ENCODE data around the gene RPS23. TPM values are rescaled to one million over a fixed set of nuclear protein-coding genes. Genes with fewer than 3 reads are reported as not detected.

RPS23 gene
- total and polyA plus RNA-seq, 12 donors: 927 to 3,427 (median 1,119) TPM

DNA sequence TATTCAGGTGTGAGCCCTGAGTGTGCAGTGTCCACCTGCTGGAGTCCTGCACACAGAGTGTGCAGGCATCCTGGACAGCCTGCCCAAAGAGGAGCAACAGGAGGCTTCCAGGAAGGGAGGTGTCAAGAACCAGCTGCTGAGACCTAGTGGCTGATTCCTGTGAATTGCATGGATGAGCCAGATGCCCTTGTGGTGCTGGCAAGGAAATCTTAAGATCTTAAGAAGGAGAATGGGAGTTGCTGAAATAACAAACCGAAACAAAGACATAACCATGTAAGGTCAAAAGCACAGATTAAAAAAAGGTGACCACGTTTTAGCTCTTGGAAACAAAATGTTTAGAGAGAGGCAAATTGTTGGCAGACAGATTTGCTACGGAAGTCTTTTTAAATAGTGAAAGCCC, 29.3 kb upstream of the RPS23 start:
- DNase-seq (no peak), ATAC-seq (peak in 6 of 8 donors; percentile 11 to 62 (median 46))
- Histone ChIP-seq H3K9me3 (no peaks in the 10 kb centered on the region), H3K36me3 (peaks cover 0 to 21% (median 0%) of the 10 kb centered on the region in 9 donors), H3K4me1 (peaks cover 0 to 4% (median under 1%) of the 10 kb centered on the region in 9 donors), H3K27ac (no peak overlapping the region), H3K4me3 (no peak overlapping the region), H3K27me3 (no peaks in the 10 kb centered on the region)
- WGBS, 2 donors: 59 to 62% methylated on average over 3 of the region's 3 CpGs
- TF ChIP-seq, protein P1, sequence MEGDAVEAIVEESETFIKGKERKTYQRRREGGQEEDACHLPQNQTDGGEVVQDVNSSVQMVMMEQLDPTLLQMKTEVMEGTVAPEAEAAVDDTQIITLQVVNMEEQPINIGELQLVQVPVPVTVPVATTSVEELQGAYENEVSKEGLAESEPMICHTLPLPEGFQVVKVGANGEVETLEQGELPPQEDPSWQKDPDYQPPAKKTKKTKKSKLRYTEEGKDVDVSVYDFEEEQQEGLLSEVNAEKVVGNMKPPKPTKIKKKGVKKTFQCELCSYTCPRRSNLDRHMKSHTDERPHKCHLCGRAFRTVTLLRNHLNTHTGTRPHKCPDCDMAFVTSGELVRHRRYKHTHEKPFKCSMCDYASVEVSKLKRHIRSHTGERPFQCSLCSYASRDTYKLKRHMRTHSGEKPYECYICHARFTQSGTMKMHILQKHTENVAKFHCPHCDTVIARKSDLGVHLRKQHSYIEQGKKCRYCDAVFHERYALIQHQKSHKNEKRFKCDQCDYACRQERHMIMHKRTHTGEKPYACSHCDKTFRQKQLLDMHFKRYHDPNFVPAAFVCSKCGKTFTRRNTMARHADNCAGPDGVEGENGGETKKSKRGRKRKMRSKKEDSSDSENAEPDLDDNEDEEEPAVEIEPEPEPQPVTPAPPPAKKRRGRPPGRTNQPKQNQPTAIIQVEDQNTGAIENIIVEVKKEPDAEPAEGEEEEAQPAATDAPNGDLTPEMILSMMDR (IDR thresholded peaks at IDR 0.05): no peak
- intact Hi-C loops (cut with DNase I): no loop called here

DNA sequence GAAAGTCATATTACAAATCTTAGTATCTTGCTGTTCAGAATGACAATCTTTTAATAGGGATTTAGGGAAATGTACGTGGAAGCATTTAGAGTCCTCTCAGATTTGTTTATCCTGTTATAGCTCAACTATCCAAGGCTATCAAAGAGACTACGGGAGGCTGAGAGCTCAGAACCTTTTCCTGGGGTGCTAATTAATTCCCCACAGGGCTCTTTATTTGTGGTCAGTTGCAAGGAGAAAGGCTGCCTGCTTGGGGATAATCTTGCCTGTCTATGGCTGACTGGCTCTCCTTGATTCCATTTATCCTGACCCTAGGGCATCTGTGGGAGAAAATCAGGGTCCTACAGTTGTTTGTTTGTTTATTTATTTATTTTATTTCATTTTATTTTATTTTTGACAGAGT, 28.0 kb upstream of the RPS23 start:
- ATAC-seq (no peak), DNase-seq (no peak)
- H3K4me3 ChIP-seq: no peak overlapping the region
- TF ChIP-seq, protein P1 (IDR thresholded peaks at IDR 0.05): no peak
- H3K4me1 ChIP-seq: peaks cover 0 to 3% (median 0%) of the 10 kb centered on the region in 9 donors
- H3K27ac ChIP-seq: no peak overlapping the region
- intact Hi-C loops (cut with DNase I): no loop called here
- no peaks in the 10 kb centered on the region for H3K27me3 ChIP-seq
- H3K9me3 ChIP-seq: no peaks in the 10 kb centered on the region
- 84 to 90% methylated on average over 2 of the region's 2 CpGs for WGBS, 2 donors
- H3K36me3 ChIP-seq: peaks cover 0 to 21% (median 0%) of the 10 kb centered on the region in 9 donors

DNA sequence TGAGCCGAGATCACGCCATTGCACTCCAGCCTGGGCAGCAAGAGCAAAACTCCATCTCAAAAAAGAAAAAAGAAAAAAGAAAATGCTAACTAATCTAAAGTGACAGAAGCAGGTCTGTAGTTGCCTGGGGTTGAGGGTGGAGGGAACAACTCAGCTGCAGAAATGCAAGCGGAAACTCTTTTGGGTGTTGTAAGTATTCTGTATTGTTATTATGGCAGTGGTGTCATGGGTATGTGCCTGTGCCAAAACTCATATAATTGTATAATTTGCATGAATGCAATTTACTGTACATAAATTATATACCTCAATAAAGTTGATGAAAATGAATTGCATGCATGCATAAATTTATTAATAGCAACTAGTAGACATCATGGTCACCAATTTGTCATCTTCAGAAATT, 23.0 kb upstream of the RPS23 start:
- Histone ChIP-seq H3K27me3 (no peaks in the 10 kb centered on the region), H3K4me1 (peaks cover 0 to 10% (median 0%) of the 10 kb centered on the region in 9 donors), H3K27ac (no peak overlapping the region), H3K9me3 (peaks cover 0 to 3% (median 0%) of the 10 kb centered on the region in 11 donors), H3K36me3 (peaks cover 0 to 14% (median 0%) of the 10 kb centered on the region in 9 donors), H3K4me3 (no peak overlapping the region)
- DNase-seq: no peak
- ATAC-seq: no peak
- 99 to 100% methylated on average over 3 of the region's 3 CpGs for WGBS, 2 donors
- intact Hi-C loops (cut with DNase I): no loop called here
- TF ChIP-seq, protein P1 (IDR thresholded peaks at IDR 0.05): no peak

DNA sequence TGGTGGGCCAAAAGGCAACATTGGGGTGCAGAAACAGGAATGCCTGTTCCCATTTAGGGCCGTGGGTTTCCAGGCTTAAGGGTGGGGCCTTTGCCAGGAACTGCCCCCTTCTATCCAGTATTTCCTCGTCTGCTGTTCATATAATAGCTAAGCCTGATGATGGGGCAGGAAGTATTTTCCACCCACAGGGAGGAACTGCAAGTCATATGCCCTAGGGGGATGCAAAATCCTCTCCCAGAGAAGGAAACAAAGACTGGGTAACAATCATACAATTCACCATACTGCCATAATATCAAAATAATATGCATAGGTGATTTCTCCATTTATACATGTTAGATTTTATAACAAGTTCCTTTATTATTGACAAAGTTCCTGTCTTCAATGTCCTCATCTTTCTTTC, 20.5 kb upstream of the RPS23 start:
- Histone ChIP-seq H3K9me3 (peaks cover 0 to 3% (median 0%) of the 10 kb centered on the region in 11 donors), H3K4me3 (no peak overlapping the region), H3K4me1 (peaks cover 0 to 10% (median 0%) of the 10 kb centered on the region in 9 donors), H3K27ac (no peak overlapping the region), H3K36me3 (no peaks in the 10 kb centered on the region), H3K27me3 (no peaks in the 10 kb centered on the region)
- ATAC-seq (peak in 1 of 8 donors; percentile 26), DNase-seq (no peak)
- intact Hi-C loops (cut with DNase I): no loop called here
- WGBS, 2 donors: 37 to 50% methylated on average over 2 of the region's 2 CpGs
- TF ChIP-seq, protein P1 (IDR thresholded peaks at IDR 0.05): no peak

Measured in heart right ventricle (tissue), 16 donors.